Measurements from ENCODE around the gene EDC4.
A peak's percentile ranks its signal among the peaks of the same experiment; 100 is the strongest.

- TF ChIP-seq, protein P1, sequence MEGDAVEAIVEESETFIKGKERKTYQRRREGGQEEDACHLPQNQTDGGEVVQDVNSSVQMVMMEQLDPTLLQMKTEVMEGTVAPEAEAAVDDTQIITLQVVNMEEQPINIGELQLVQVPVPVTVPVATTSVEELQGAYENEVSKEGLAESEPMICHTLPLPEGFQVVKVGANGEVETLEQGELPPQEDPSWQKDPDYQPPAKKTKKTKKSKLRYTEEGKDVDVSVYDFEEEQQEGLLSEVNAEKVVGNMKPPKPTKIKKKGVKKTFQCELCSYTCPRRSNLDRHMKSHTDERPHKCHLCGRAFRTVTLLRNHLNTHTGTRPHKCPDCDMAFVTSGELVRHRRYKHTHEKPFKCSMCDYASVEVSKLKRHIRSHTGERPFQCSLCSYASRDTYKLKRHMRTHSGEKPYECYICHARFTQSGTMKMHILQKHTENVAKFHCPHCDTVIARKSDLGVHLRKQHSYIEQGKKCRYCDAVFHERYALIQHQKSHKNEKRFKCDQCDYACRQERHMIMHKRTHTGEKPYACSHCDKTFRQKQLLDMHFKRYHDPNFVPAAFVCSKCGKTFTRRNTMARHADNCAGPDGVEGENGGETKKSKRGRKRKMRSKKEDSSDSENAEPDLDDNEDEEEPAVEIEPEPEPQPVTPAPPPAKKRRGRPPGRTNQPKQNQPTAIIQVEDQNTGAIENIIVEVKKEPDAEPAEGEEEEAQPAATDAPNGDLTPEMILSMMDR (conservative IDR thresholded peaks at IDR 0.05; ENCODE audit: low read depth in 2 of 2), result peak; percentile 57 to 83
- TF ChIP-seq EZH2 (IDR thresholded peaks at IDR 0.05; ENCODE audit: low read depth, unreplicated experiment), result no peak
- no peak for TF ChIP-seq REST (IDR thresholded peaks at IDR 0.05; ENCODE audit: unreplicated experiment)
- no peak for TF ChIP-seq NANOG (IDR thresholded peaks at IDR 0.05; ENCODE audit: borderline replicate concordance)
- peak; percentile 95 for TF ChIP-seq ETS1 (IDR thresholded peaks at IDR 0.05)
- TF ChIP-seq EZH2phosphoT487 (IDR thresholded peaks at IDR 0.05; ENCODE audit: unreplicated experiment), result no peak
- TF ChIP-seq POLR2AphosphoS5 (IDR thresholded peaks at IDR 0.05; ENCODE audit: low read depth), result peak; percentile 55
- TF ChIP-seq CREB1 (CRISPR knock-in tag; IDR thresholded peaks at IDR 0.05; ENCODE audit: low read depth), result no peak
- TF ChIP-seq, protein P2, sequence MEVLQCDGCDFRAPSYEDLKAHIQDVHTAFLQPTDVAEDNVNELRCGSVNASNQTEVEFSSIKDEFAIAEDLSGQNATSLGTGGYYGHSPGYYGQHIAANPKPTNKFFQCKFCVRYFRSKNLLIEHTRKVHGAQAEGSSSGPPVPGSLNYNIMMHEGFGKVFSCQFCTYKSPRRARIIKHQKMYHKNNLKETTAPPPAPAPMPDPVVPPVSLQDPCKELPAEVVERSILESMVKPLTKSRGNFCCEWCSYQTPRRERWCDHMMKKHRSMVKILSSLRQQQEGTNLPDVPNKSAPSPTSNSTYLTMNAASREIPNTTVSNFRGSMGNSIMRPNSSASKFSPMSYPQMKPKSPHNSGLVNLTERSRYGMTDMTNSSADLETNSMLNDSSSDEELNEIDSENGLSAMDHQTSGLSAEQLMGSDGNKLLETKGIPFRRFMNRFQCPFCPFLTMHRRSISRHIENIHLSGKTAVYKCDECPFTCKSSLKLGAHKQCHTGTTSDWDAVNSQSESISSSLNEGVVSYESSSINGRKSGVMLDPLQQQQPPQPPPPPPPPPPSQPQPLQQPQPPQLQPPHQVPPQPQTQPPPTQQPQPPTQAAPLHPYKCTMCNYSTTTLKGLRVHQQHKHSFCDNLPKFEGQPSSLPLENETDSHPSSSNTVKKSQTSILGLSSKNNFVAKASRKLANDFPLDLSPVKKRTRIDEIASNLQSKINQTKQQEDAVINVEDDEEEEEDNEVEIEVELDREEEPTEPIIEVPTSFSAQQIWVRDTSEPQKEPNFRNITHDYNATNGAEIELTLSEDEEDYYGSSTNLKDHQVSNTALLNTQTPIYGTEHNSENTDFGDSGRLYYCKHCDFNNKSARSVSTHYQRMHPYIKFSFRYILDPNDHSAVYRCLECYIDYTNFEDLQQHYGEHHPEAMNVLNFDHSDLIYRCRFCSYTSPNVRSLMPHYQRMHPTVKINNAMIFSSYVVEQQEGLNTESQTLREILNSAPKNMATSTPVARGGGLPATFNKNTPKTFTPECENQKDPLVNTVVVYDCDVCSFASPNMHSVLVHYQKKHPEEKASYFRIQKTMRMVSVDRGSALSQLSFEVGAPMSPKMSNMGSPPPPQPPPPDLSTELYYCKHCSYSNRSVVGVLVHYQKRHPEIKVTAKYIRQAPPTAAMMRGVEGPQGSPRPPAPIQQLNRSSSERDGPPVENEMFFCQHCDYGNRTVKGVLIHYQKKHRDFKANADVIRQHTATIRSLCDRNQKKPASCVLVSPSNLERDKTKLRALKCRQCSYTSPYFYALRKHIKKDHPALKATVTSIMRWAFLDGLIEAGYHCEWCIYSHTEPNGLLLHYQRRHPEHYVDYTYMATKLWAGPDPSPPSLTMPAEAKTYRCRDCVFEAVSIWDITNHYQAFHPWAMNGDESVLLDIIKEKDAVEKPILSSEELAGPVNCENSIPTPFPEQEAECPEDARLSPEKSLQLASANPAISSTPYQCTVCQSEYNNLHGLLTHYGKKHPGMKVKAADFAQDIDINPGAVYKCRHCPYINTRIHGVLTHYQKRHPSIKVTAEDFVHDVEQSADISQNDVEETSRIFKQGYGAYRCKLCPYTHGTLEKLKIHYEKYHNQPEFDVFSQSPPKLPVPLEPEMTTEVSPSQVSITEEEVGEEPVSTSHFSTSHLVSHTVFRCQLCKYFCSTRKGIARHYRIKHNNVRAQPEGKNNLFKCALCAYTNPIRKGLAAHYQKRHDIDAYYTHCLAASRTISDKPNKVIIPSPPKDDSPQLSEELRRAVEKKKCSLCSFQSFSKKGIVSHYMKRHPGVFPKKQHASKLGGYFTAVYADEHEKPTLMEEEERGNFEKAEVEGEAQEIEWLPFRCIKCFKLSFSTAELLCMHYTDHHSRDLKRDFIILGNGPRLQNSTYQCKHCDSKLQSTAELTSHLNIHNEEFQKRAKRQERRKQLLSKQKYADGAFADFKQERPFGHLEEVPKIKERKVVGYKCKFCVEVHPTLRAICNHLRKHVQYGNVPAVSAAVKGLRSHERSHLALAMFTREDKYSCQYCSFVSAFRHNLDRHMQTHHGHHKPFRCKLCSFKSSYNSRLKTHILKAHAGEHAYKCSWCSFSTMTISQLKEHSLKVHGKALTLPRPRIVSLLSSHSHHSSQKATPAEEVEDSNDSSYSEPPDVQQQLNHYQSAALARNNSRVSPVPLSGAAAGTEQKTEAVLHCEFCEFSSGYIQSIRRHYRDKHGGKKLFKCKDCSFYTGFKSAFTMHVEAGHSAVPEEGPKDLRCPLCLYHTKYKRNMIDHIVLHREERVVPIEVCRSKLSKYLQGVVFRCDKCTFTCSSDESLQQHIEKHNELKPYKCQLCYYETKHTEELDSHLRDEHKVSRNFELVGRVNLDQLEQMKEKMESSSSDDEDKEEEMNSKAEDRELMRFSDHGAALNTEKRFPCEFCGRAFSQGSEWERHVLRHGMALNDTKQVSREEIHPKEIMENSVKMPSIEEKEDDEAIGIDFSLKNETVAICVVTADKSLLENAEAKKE (CRISPR knock-in tag; IDR thresholded peaks at IDR 0.05), result no peak
- TF ChIP-seq JUNB (IDR thresholded peaks at IDR 0.05; ENCODE audit: unreplicated experiment), result no peak
- TF ChIP-seq ZNF331 (CRISPR knock-in tag; IDR thresholded peaks at IDR 0.05; ENCODE audit: low read depth), result no peak
Measured at GRCh38 chr16:67841816-67842508, 30.9 kb upstream of the EDC4 start, which contains the start of gene THAP11.

Measured in GM23338 (cell line).